ENCODE data around the gene SOX6. TPM values are rescaled to one million over a fixed set of nuclear protein-coding genes. Genes with fewer than 3 reads are reported as not detected.

The SOX6 gene
- total RNA-seq, 4 donors from 2014 or later: 17.9 to 27.9 (median 23.3) TPM

- Histone ChIP-seq H3K36me3 (no peaks in the 10 kb centered on the region), H3K27me3 (no peaks in the 10 kb centered on the region), H3K4me3 (replicated peaks in 1 of 3) (no peak overlapping the region), H3K9me3 (no peaks in the 10 kb centered on the region), H3K27ac (no peak overlapping the region), H3K4me1 (no peaks in the 10 kb centered on the region)
- no peak for DNase-seq
- TF ChIP-seq, protein P1, sequence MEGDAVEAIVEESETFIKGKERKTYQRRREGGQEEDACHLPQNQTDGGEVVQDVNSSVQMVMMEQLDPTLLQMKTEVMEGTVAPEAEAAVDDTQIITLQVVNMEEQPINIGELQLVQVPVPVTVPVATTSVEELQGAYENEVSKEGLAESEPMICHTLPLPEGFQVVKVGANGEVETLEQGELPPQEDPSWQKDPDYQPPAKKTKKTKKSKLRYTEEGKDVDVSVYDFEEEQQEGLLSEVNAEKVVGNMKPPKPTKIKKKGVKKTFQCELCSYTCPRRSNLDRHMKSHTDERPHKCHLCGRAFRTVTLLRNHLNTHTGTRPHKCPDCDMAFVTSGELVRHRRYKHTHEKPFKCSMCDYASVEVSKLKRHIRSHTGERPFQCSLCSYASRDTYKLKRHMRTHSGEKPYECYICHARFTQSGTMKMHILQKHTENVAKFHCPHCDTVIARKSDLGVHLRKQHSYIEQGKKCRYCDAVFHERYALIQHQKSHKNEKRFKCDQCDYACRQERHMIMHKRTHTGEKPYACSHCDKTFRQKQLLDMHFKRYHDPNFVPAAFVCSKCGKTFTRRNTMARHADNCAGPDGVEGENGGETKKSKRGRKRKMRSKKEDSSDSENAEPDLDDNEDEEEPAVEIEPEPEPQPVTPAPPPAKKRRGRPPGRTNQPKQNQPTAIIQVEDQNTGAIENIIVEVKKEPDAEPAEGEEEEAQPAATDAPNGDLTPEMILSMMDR (IDR thresholded peaks at IDR 0.05): no peak
- TF ChIP-seq POLR2A (IDR thresholded peaks at IDR 0.05): no peak
- intact Hi-C loops (cut with DNase I): no loop called here
- WGBS, 2 donors: 44 to 53% methylated on average over 1 of the region's 1 CpG
Observed at GRCh38 chr11:16225623-16226022, 130.7 kb downstream of the SOX6 start.

DNA sequence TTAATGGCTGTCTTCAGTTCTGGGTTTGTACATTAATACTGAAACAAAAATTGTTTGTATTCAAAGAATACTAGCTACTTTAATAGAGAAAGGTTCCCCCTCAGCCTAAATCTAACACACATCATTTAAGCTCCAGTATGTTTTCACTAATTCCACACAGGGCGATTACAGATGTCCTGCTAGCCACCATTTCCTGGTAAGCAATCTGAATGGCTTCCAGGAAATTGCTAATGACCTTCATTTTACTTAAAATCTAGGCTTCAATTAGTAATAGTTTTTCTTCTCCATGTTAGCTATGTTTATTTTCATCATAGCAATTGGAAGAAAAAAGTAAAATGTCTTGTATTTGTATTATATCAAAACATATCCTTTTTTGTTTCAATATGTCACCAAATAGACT is 132.8 kb downstream of the SOX6 start:
- no peaks in the 10 kb centered on the region for H3K27me3 ChIP-seq
- WGBS, 2 donors: 74 to 80% methylated on average over 1 of the region's 1 CpG
- no peak overlapping the region for H3K4me3 ChIP-seq (replicated peaks in 1 of 3)
- no peaks in the 10 kb centered on the region for H3K36me3 ChIP-seq
- H3K4me1 ChIP-seq: no peaks in the 10 kb centered on the region
- intact Hi-C loops (cut with DNase I): no loop called here
- no peak overlapping the region for H3K27ac ChIP-seq
- H3K9me3 ChIP-seq: no peaks in the 10 kb centered on the region
- DNase-seq: no peak
- no peak for TF ChIP-seq POLR2A (IDR thresholded peaks at IDR 0.05)
- TF ChIP-seq, protein P1 (IDR thresholded peaks at IDR 0.05): no peak

DNA sequence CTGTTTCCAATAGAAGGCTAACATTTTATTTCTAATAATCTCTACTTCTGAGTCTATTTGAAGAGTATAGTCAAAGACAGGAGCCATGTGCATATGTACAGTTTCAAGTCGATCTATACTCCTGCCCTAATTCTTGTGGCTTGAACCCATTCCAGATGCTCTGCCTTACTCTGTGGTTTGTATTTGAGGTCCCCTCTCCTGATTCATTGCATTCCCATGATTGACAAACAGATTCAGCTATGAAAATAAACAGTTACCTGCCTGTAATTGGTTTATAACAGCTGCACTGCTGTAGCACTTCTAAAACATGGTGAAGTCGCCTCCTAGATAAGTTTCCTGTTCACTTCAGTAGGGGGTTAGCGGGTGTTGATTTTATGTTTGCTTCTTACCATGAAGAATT is 138.7 kb downstream of the SOX6 start:
- WGBS, 2 donors: 86 to 91% methylated on average over 3 of the region's 3 CpGs
- no peaks in the 10 kb centered on the region for H3K36me3 ChIP-seq
- H3K4me3 ChIP-seq (replicated peaks in 1 of 3): no peak overlapping the region
- TF ChIP-seq, protein P1 (IDR thresholded peaks at IDR 0.05): no peak
- no peak for TF ChIP-seq POLR2A (IDR thresholded peaks at IDR 0.05)
- intact Hi-C loops (cut with DNase I): no loop called here
- no peak for DNase-seq
- no peaks in the 10 kb centered on the region for H3K9me3 ChIP-seq
- H3K27ac ChIP-seq: no peak overlapping the region
- no peaks in the 10 kb centered on the region for H3K27me3 ChIP-seq
- H3K4me1 ChIP-seq: no peaks in the 10 kb centered on the region

DNA sequence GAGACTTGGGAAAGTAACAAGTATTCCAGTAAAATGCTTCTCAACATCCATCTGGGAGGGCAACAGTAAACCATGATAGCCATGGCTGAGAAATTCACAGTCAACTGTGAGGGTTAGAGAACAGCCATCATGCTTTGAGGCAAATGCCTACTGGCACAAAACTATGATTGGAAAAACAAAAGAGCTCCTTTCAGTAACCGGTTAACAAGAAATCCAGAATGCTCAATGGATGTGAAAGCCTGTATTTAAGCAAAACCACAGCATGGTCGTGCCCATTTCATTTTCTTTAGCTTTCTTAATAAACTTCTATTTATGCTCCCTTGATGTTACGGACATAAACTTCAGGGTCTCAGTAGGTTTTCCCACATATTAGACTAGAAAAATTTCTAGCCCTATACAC is 139.5 kb downstream of the SOX6 start:
- no peaks in the 10 kb centered on the region for H3K4me1 ChIP-seq
- H3K27ac ChIP-seq: no peak overlapping the region
- H3K36me3 ChIP-seq: no peaks in the 10 kb centered on the region
- TF ChIP-seq, protein P1 (IDR thresholded peaks at IDR 0.05): no peak
- TF ChIP-seq POLR2A (IDR thresholded peaks at IDR 0.05): no peak
- H3K9me3 ChIP-seq: no peaks in the 10 kb centered on the region
- H3K27me3 ChIP-seq: no peaks in the 10 kb centered on the region
- no peak overlapping the region for H3K4me3 ChIP-seq (replicated peaks in 1 of 3)
- WGBS, 2 donors: 51 to 52% methylated on average over 3 of the region's 3 CpGs
- DNase-seq: no peak
- intact Hi-C loops (cut with DNase I): no loop called here

DNA sequence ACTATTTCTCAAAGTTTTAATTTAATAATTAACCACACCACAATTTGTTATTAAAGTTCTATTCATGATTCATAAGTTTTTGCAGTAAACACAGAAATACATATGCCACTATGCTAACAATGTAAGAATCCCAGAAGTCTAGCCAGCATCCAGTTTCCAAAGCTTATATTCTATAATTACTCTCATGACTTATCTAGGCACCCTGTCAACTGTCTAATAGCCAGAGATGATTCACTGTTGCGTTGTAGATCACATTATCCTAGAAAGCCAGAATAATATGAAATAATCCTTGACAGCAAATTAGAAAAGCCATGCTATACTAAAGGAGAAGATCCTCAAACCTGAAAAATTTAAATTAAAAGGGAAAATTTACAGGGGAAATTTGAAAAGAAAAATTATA is 141.0 kb downstream of the SOX6 start:
- Histone ChIP-seq H3K4me1 (no peaks in the 10 kb centered on the region), H3K27me3 (no peaks in the 10 kb centered on the region), H3K4me3 (replicated peaks in 1 of 3) (no peak overlapping the region), H3K36me3 (no peaks in the 10 kb centered on the region), H3K9me3 (no peaks in the 10 kb centered on the region), H3K27ac (no peak overlapping the region)
- no peak for DNase-seq
- WGBS, 2 donors: 91 to 92% methylated on average over 1 of the region's 1 CpG
- intact Hi-C loops (cut with DNase I): no loop called here
- TF ChIP-seq, protein P1 (IDR thresholded peaks at IDR 0.05): no peak
- no peak for TF ChIP-seq POLR2A (IDR thresholded peaks at IDR 0.05)
